DND-41 (cell line): ENCODE results near the gene ACO1.

ENCODE experiments used
- CTCF ChIP-seq: IDR thresholded peaks from 2 replicates; pipeline ENCODE4 v1.5.1; 2012; ENCODE audit warnings: borderline replicate concordance, low read length, moderate library complexity, mild to moderate bottlenecking; ENCODE audit not compliant: poor library complexity, severe bottlenecking; ENCODE audit errors: extremely low read depth
- EZH2 ChIP-seq: IDR thresholded peaks from 3 replicates; pipeline ENCODE4 v1.6.1; 2012; ENCODE audit warnings: borderline replicate concordance, low read depth, mild to moderate bottlenecking, moderate library complexity, low read length, inconsistent platforms; ENCODE audit not compliant: severe bottlenecking

- TF ChIP-seq EZH2 (no peak), CTCF (peak; percentile 48)
Observed at GRCh38 chr9:32350682-32351081, 33.8 kb upstream of the ACO1 start.
